GM12891 (cell line): ENCODE results near the gene DCDC1.

ENCODE experiments used
- PAX5 ChIP-seq: IDR thresholded peaks from 2 replicates; pipeline ENCODE4 v1.6.1; 2011; ENCODE audit warnings: low read length, moderate library complexity, mild to moderate bottlenecking; ENCODE audit not compliant: insufficient read depth, severe bottlenecking
- POLR2A ChIP-seq: IDR thresholded peaks from 2 replicates; pipeline ENCODE4 v1.6.1; 2011; ENCODE audit warnings: low read depth, low read length, control low read depth
- POLR2AphosphoS5 ChIP-seq: IDR thresholded peaks from 2 replicates; pipeline ENCODE4 v1.6.1; 2011; ENCODE audit warnings: low read depth, low read length, control low read depth
- SPI1 ChIP-seq: IDR thresholded peaks from 2 replicates; pipeline ENCODE4 v1.6.1; 2011; ENCODE audit warnings: low read depth, low read length, control low read depth
- TAF1 ChIP-seq: IDR thresholded peaks from 2 replicates; pipeline ENCODE4 v1.6.1; 2011; ENCODE audit warnings: low read depth, low read length, control low read depth

DNA sequence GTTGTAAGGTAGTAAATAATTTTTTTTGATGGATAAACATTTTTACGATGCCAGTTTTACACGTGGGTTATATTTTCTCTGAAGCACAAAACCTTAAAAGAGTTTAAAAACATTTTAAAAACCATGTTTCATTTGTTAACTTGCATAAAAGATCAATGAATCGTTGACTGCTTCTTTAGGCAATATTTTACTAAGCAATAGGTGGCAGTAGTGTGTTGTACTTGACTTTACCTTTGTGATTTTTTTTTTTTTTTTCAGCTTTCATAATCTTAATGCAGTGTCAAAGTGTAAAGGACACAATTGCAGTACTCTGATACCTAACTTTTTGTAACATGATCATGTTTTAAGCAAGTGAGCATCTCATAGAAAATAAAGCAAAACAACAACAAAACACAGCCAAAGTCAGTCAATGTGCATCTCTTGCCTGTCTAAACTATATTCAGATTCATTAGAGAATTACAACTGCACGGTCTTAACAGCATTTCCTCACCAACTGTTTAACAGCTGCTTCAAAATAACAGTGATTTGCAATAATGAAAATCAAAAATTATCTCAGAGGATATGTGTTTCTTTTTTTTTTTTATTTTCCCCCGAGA, 27.8 kb upstream of the DCDC1 start:
- TF ChIP-seq POLR2AphosphoS5 (no peak), TAF1 (no peak), POLR2A (no peak), SPI1 (no peak), PAX5 (no peak)
